22Rv1 (cell line): ENCODE measurements around the gene SCAMP4.
A peak's percentile ranks its signal among the peaks of the same experiment; 100 is the strongest.

ENCODE experiments used
- H3K27ac ChIP-seq: fragments of 450-650 bp; 2 replicates; pipeline ENCODE4 v1.5.1; 2017
- ZFX ChIP-seq: fragments of 450-650 bp; IDR thresholded peaks from 2 replicates; pipeline ENCODE4 v1.6.1; 2017; ENCODE audit warnings: antibody characterized with exemption, borderline replicate concordance
- TF ChIP-seq, protein P1 (sequence below): fragments of 450-650 bp; IDR thresholded peaks from 2 replicates; pipeline ENCODE4 v1.5.1; 2017; ENCODE audit warnings: mild to moderate bottlenecking

Gene SCAMP4

DNA sequence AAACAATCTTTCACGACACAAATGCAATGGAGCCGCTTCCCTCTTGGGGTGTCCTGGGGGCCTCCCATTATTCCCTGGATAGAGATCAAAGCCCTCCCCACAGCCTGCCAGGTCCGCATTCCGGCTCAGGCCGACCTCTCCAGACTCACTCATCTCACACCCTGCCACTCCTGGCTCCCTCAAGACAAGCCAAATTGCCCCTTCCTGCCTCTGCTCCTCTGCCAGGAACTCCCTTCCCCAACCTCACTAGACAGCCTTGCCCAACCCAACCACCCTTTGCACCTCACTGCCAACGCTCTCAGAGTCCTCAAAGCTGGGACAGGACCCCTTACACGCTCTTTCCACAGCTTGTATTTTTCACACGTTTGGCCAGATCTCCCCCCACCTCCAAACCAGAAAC, 21.4 kb upstream of the SCAMP4 start:
- no peak overlapping the region; the same call in 1 of the 2 replicates for H3K27ac ChIP-seq
- no peak for TF ChIP-seq ZFX
- TF ChIP-seq, protein P1, sequence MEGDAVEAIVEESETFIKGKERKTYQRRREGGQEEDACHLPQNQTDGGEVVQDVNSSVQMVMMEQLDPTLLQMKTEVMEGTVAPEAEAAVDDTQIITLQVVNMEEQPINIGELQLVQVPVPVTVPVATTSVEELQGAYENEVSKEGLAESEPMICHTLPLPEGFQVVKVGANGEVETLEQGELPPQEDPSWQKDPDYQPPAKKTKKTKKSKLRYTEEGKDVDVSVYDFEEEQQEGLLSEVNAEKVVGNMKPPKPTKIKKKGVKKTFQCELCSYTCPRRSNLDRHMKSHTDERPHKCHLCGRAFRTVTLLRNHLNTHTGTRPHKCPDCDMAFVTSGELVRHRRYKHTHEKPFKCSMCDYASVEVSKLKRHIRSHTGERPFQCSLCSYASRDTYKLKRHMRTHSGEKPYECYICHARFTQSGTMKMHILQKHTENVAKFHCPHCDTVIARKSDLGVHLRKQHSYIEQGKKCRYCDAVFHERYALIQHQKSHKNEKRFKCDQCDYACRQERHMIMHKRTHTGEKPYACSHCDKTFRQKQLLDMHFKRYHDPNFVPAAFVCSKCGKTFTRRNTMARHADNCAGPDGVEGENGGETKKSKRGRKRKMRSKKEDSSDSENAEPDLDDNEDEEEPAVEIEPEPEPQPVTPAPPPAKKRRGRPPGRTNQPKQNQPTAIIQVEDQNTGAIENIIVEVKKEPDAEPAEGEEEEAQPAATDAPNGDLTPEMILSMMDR: no peak

DNA sequence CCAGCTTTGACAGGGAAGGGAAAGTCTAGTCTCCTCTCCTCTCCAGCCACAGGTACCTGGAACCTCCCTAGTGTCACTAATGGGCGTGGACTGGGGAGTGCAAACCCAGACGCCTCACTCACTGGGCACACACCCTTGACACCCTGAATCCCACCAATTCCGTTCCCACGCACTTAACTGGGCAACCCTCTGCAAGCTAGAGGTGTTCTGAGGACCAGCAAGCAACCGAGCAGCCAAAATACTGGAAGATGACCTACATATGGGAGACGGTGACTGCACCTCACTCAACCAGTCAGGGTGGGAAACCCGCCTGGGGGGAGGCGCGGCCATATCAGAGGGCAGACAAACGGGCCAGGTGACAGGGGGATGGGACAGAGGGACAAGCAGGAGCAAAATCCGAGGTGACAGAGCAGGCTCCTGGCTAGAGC, 20.9 kb upstream of the SCAMP4 start:
- no peak for TF ChIP-seq ZFX
- TF ChIP-seq, protein P1: no peak
- peak overlapping the region; percentile 61 for H3K27ac ChIP-seq

DNA sequence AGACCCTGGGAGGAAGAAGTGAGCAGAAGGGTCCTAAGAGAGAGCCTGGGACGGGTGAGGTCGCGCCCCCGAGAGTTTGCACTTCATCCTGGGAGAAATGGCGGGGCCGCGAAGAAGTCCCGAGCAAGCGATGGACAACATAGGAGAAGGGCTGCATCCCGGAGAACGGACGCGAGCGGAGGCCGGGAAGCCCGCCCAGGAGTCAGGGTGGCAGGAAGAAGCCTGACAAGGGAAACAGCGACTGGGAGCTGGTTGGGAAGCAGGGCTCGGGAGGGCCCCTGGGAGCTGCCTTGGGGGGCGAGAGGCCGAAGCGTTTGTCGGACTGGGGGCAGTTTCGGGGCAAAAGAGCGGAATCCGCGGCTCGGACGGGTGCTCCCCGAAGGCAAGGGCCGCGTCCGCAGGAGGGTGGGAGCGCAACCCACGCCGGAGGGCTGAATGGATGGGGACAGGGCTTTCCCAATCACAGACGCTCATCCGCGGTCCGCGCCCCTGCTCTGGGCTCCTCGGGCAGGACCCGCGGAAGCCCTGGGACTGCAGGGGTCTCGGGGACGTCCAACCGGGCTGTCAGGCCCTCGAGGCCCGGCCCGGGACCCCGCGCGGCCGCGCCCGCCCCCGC, 20.4 kb upstream of the SCAMP4 start:
- TF ChIP-seq, protein P1: no peak
- TF ChIP-seq ZFX: no peak
- H3K27ac ChIP-seq: peak overlapping the region; percentile 61

DNA sequence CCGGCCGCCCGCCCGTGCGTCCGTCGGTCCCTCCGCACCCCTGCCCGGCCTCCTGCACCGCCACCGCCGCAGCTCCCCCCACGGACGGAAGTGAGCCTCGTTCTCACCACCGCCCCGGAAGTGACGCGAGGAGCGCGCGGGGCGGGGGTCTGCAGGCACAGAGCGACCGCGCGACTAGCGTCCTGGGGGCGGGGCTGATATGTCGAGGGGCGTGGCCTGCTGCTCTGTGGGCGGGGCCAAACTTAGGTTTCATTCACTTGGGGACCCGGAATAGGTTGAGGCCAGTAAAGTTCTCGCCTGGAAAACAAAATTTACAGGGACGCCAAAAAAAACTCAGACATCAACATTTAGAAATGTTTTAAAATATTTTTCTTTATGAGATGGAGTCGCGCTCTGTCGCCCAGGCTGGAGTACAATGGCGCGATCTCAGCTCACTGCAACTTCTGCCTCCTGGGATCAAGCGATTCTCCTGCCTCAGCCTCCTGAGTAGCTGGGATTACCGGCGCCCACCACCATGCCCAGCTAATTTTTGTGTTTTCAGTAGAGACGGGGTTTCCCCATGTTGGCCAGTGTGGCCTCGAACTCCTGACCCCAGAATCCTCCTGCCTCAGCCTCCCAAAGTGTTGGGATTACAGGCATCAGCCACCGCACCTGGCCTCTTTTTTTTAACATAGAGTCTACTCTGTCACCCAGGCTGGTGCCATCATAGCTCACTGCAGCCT, 19.6 kb upstream of the SCAMP4 start, which contains the start of gene ABHD17A:
TSS of gene ABHD17A (minus strand) at position 99 of the 722 bp plus-strand sequence. CDS start 3,930 bp downstream, outside the sequence.
- H3K27ac ChIP-seq: peak within 1 kb of the TSS; percentile 61

DNA sequence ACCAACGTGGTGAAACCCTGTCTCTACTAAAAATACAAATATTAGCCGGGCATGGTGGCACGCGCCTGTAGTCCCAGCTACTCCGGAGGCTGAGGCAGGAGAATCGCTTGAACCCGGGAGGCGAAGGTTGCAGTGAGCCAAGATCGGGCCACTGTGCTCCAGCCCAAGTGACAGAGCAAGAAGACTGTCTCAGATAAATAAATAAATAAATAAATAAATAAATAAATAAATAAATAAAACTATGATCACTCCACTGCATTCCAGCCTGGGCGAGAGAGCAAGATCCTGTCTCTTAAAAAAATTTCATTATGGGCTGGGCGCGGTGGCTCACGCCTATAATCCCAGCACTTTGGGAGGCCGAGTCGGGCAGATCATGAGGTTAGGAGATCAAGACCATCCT, 18.8 kb upstream of the SCAMP4 start:
- peak overlapping the region; percentile 61; the same call in 1 of the 2 replicates for H3K27ac ChIP-seq

DNA sequence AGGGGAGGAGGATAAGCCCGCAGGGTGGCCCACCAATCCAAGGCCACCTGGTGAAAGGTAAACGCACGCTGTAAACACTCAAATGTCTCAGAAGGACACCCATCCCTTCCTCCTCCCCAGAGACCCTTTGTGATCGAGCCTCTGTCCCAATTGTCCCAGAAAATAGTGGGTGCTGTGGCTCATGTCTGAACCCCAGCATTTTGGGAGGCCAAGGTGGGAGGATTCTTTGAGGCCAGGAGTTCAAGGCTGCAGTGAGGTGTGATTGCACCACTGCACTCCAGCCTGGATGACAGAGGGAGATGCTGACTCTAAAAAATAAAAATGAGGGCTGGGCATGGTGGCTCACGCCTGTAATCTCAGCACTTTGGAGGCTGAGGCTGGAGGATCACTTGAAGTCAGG, 16.8 kb upstream of the SCAMP4 start:
- no peak overlapping the region for H3K27ac ChIP-seq
- no peak for TF ChIP-seq ZFX
- TF ChIP-seq, protein P1: no peak

DNA sequence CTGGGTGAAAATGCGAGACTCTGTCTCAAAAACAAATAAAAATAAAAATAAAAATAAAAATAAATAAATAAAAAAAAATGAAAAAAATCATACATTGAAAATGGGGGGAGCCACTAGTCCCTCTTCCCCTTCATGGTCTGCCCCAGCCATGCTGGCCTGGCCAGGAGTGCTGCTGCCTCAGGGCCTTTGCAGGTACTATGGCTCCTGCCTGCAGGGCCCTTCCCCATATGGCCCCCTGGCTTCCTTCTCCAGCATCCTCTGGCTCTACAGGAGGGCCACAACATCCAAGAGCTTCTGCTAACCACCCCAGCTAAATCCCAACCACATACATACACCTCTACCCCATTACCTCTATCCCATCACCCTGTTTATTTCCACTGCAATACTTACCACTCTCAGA, 15.3 kb upstream of the SCAMP4 start:
- no peak overlapping the region for H3K27ac ChIP-seq
- no peak for TF ChIP-seq ZFX
- TF ChIP-seq, protein P1: no peak

DNA sequence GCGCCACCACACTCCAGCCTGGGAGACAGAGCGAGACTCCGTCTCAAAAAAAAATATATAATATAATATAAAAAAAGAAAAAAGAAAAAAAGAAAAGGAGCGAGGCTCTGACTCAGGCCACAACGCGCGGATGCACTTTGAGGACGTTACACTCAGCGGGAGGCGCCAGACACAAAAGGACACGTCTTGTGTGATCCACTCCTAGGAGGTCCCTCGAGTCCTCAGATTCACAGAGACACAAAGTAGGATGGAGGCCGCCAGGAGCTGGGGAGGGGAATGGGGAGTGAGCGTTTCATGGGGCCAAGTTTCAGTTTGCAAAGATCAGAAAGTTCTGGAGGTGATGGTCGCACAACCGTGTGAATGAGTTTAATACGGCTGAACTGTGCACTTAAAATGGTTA, 11.4 kb upstream of the SCAMP4 start:
- TF ChIP-seq, protein P1: no peak
- H3K27ac ChIP-seq: no peak overlapping the region
